ENCODE data around the gene AGPAT3. TPM values are rescaled to one million over a fixed set of nuclear protein-coding genes. Genes with fewer than 3 reads are reported as not detected.

AGPAT3 gene
- total RNA-seq, 1 donor from 2014 or later: 39.7 TPM

- peak in 1 of 2 donors; percentile 43 for DNase-seq (ENCODE audit: low read depth in 2 of 2)
Measured at GRCh38 chr21:43921979-43922945, 57.2 kb downstream of the AGPAT3 start.

- DNase-seq (ENCODE audit: low read depth in 2 of 2): no peak
Measured at GRCh38 chr21:43922949-43923348, 57.9 kb downstream of the AGPAT3 start.

- peak in 1 of 2 donors; percentile 14 for DNase-seq (ENCODE audit: low read depth in 2 of 2)
Measured at GRCh38 chr21:43923391-43923790, 58.4 kb downstream of the AGPAT3 start.

GRCh38 chr21:43924421-43925095 lies 59.5 kb downstream of the AGPAT3 start:
- DNase-seq (ENCODE audit: low read depth in 2 of 2): no peak

GRCh38 chr21:43925096-43925481 lies 60.1 kb downstream of the AGPAT3 start:
- no peak for DNase-seq (ENCODE audit: low read depth in 2 of 2)

- DNase-seq (ENCODE audit: low read depth in 2 of 2): no peak
Measured at GRCh38 chr21:43925609-43926008, 60.6 kb downstream of the AGPAT3 start.

GRCh38 chr21:43926196-43926595 lies 61.2 kb downstream of the AGPAT3 start:
- no peak for DNase-seq (ENCODE audit: low read depth in 2 of 2)

GRCh38 chr21:43927591-43928221 lies 62.7 kb downstream of the AGPAT3 start:
- no peak for DNase-seq (ENCODE audit: low read depth in 2 of 2)

GRCh38 chr21:43928222-43929125 lies 63.5 kb downstream of the AGPAT3 start:
- no peak for DNase-seq (ENCODE audit: low read depth in 2 of 2)

GRCh38 chr21:43929217-43929971 lies 64.4 kb downstream of the AGPAT3 start:
- DNase-seq (ENCODE audit: low read depth in 2 of 2): no peak

GRCh38 chr21:43930074-43930847 lies 65.2 kb downstream of the AGPAT3 start:
- no peak for DNase-seq (ENCODE audit: low read depth in 2 of 2)

- DNase-seq (ENCODE audit: low read depth in 2 of 2): no peak
Measured at GRCh38 chr21:43930848-43931375, 65.9 kb downstream of the AGPAT3 start.

- no peak for DNase-seq (ENCODE audit: low read depth in 2 of 2)
Measured at GRCh38 chr21:43931489-43931888, 66.5 kb downstream of the AGPAT3 start.

GRCh38 chr21:43932005-43932404 lies 67.0 kb downstream of the AGPAT3 start:
- no peak for DNase-seq (ENCODE audit: low read depth in 2 of 2)

- DNase-seq (ENCODE audit: low read depth in 2 of 2): no peak
Measured at GRCh38 chr21:43933199-43933598, 68.2 kb downstream of the AGPAT3 start.

GRCh38 chr21:43933680-43934079 lies 68.7 kb downstream of the AGPAT3 start:
- DNase-seq (ENCODE audit: low read depth in 2 of 2): no peak

GRCh38 chr21:43934116-43934515 lies 69.1 kb downstream of the AGPAT3 start:
- DNase-seq (ENCODE audit: low read depth in 2 of 2): no peak

GRCh38 chr21:43934716-43935705 lies 70.0 kb downstream of the AGPAT3 start:
- no peak for DNase-seq (ENCODE audit: low read depth in 2 of 2)
